A549 (cell line): ENCODE data around the gene SYT6.

ENCODE experiments used
- BHLHE40 ChIP-seq: IDR thresholded peaks from 2 replicates; pipeline ENCODE4 v1.6.1; 2012; ENCODE audit warnings: low read depth, low read length, inconsistent platforms
- CTCF ChIP-seq: fragments of >200 bp; sonication (Bioruptor Twin); formaldehyde crosslinking; IDR thresholded peaks from 3 replicates; pipeline ENCODE4 v1.5.1; 2016
- JUN ChIP-seq, 2 experiments: fragments of >200 bp; sonication (Bioruptor Twin); formaldehyde crosslinking; IDR thresholded peaks; 2 replicates in 1 of 2; 3 replicates in 1 of 2; pipeline ENCODE4 v1.6.1; 2016 to 2017
- MAX ChIP-seq: IDR thresholded peaks from 2 replicates; pipeline ENCODE4 v1.6.1; 2012
- POLR2A ChIP-seq: IDR thresholded peaks from 2 replicates; pipeline ENCODE4 v1.6.1; 2012; ENCODE audit warnings: mild to moderate bottlenecking, low read length
- REST ChIP-seq: fragments of 200-600 bp; sonication (generic); IDR thresholded peaks from 2 replicates; pipeline ENCODE4 v1.6.1; 2016; ENCODE audit warnings: antibody characterized with exemption, mild to moderate bottlenecking, moderate library complexity
- RFX5 ChIP-seq: fragments of 450-650 bp; IDR thresholded peaks from 2 replicates; pipeline ENCODE4 v1.7.1; 2014; ENCODE audit warnings: antibody characterized with exemption, mild to moderate bottlenecking, moderate library complexity
- RNF2 ChIP-seq: fragments of 200-600 bp; sonication (generic); IDR thresholded peaks from 2 replicates; pipeline ENCODE4 v1.6.1; 2016; ENCODE audit warnings: low read depth, mild to moderate bottlenecking, antibody characterized with exemption, moderate library complexity, borderline replicate concordance
- ZC3H11A ChIP-seq: fragments of 450-650 bp; IDR thresholded peaks from 2 replicates; pipeline ENCODE4 v1.6.1; 2014; ENCODE audit warnings: antibody characterized with exemption, mild to moderate bottlenecking
- ZSCAN20 ChIP-seq: fragments of 250-450 bp; sonication (Bioruptor Pico); IDR thresholded peaks from 2 replicates; pipeline ENCODE4 v1.8.0; 2022; ENCODE audit warnings: mild to moderate bottlenecking, moderate library complexity

- TF ChIP-seq CTCF (no peak), JUN (IDR thresholded peaks at IDR 0.05) (no peak), ZSCAN20 (no peak), ZC3H11A (no peak), REST (no peak), MAX (no peak), RNF2 (no peak), POLR2A (no peak), RFX5 (no peak), BHLHE40 (no peak)
Observed at GRCh38 chr1:114149211-114149610, 4.5 kb downstream of the SYT6 start.
